Skeletal muscle cell (primary cell): ENCODE data around the gene SPATS2.

ENCODE experiments used
- DNase-seq: peaks from one replicate; pipeline ENCODE4 v3.0.0-alpha.2; 2010; ENCODE audit warnings: low read depth
- H3K4me3 ChIP-seq: 2 replicates; pipeline ENCODE4 v1.5.1; 2011; ENCODE audit warnings: low read depth, mild to moderate bottlenecking, control low read depth, low read length, moderate library complexity

The SPATS2 gene

DNA sequence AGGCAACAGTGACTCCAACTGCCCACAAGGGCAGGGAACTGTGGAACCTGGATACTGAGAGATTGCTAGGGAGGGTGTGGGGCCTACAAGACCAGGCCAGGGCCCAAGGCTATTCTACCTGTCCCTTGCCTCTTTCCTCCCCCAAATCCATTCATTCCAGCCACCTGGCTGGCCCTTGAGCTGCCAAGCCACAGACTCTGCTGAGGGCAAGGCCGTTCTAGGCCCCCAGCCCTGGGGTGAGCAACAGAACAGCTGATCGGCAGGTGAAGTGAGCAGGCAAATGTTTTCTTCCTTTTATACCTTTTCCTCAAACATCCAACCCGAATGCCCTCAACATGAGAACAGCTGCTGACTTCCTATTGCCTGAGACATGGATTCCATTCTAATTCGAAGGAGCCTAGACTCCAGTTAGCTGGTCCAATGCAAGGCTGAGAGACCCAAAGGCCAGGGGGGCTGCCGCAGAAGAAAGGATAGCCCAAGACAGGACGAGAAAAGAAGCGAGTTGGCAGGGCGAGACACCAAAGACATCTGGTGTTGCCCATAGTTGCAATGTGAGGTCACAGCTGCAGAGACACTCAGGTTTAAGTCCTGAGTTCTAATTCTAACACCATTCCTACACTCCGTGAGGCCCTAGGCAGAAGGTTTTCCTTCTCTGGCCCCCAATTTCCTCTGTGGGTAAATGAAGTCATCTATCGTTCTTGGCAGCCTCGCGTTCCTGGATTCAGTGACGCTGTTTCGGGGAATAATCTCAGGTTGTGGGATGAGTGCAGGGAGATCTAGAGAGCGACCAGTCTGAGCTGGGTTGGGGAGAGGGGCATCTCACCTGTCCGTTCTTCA, 31.9 kb upstream of the SPATS2 start:
- no peak overlapping the region for H3K4me3 ChIP-seq
- DNase-seq, result no peak

DNA sequence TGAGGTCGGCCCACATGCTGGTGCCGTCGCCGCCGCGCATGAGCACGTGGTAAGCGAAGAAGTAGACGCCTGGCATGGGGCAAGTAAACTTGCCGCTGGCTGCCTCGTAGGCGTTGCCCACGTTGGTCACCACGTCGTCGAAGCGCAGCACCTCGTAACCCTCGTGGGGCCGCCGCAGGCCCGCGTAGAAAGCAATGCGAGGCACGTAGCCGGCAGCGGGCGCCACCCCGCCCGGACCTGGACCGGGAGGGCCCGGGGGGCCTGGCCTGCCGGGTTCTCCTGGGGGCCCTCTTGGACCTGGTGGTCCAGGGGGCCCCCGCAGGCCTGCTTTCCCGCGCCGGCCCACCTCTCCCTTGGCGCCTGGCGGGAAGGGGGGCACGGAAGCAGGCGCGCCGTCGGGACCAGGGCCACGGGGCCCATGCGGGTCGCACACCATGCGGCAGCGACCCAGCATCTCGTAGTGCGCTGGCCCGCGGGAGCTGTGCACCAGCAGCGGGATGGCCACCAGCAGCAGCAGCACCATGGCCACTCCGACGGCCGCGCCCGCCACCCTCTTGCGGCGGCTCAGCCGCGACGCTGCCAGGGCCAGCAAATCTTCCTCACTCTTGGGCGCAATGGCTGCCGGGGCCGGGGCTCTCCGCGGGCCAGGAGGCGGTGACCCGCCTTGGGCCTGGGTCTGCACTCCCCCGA, 31.2 kb upstream of the SPATS2 start:
- no peak for DNase-seq
- H3K4me3 ChIP-seq, result no peak overlapping the region

DNA sequence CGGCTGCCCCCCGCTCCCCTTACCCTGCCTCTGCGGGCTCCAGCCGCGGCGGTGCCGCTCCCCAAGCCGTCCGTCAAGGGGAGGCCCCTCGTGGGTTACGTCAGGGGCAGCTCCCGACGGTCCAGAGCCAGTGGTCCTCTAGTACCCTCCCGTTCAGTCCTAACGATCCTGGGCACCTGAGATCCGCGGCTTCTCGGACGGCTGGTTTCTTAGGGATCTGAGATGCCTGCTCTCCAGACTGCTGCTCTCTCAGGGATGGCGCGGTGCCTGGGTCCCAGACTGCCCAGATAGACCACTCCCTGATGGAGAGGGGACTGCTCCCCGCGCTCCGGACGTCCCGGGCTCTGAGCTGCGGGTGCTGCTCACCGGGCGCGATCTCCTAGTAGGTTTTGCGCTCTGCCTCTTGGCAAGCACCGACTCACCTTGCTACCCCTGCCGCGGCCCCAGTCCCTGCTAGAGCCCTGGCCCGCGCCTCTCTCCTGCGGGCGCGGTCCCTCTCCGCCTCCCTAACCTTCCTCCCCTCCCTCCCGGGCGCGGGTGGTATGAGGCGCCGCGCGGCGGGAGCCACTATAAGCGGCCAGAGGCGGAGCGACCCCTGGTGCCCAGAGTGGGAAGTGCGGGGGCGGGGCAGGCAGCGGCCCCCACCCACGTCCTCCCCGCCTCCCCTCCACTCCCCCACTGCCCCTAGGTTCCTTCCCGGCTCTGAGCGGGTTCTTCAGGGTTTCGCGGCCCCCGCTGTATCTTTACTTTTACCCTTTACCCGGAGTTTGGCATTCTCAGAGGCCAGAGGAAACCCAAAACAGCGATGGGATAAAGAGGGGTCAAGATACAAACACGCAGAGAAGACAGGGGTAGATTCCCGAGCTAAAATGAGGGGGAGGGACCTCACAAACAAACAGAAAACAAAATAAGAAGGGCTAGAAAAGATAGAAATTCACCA, 30.3 kb upstream of the SPATS2 start, which contains the start of gene C1QL4:
TSS of gene C1QL4 (minus strand) at position 544 of the 940 bp plus-strand sequence. CDS start 711 bp downstream, outside the sequence.
- peak within 1 kb of the TSS; percentile 44 for H3K4me3 ChIP-seq

DNA sequence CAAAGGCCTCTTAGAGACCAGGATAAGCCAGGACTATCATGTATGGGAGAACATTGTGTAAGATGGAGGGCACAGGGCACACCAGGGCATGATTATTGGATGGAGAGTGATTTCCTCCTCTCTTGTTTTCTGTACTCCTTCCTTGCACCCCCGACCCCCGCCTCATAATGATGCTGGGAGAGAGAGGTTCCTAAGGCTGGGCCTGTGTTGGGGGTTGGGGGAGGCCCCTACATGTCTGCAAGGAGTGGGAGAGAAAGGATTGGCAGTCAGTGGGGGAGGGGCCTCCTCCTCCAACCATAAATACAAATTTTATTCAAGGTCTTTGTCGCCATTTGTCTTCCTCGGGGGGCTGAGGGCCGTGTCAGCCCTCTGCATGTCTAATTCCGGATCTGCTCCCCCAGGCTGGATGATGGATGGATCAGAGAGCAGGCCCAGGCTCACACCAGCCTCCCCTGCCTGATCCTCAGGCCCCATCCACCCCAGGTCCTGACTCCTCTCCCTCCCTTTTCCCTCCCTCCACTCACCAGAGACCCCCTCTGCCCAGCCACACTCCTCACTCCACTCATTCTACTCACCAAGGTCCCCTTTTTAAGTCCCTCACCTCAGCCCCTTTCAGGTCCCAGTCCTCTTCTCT, 28.3 kb upstream of the SPATS2 start:
- DNase-seq, result no peak
- H3K4me3 ChIP-seq, result no peak overlapping the region

More for the DNA sequence above, 30.3 kb upstream of the SPATS2 start, which contains the start of gene C1QL4:
- no peak for DNase-seq

DNA sequence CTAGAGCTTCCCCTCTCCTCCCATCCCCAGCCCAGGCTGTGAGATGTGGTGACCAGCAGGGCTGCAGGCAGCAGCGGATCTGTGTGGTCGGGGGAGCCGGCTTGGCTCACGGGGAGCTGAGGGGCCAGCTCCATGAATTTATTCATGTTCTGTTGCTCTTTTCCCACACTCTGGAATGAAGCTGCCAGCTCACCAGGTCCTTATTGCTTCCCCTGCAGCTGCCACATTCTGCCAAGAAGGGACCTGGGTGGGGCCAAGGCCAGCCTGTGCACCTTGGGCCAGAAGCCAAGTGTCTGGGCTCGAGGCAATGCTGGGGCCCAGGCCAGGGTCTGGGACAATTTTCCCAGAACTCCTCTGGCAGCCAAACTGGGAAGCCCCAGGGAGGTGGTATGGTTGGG, 27.8 kb upstream of the SPATS2 start:
- no peak overlapping the region for H3K4me3 ChIP-seq
- DNase-seq, result no peak

DNA sequence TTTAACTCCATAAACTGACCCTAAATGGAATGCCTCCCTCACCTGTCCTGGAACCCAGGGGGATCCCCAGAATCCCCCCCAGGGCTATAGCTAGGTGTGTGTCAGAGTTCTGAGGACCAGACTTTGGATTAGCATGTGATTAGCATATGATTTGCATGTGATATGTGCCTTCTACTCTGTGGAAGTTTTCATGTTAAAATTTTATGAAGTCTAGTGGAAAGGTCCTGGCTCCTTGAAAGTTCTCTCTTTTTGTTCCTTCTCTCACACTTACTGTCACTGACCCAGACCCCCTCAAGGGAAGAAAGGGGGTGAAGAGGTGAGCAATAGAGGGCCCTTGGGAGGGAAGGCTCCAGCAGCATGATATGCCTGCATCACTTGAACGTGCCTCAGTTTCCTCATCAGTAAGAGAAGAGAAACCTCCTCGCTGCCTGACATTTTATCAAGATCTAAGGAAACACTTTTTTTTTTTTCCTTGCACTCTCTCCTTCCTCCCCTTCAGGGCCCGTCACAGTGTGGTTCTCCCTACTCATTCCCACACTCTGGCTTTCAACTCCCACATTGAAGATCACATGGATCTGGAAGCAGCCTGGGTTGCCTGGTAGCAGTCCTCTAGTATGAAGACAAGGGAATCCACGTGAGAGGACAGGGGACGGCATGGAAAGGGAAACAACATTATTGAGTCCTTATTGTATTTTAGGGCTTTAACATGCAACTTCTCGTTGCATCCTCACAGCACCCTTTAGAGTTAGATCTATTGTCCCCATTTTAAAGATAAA, 27.0 kb upstream of the SPATS2 start:
- H3K4me3 ChIP-seq, result no peak overlapping the region
- no peak for DNase-seq

DNA sequence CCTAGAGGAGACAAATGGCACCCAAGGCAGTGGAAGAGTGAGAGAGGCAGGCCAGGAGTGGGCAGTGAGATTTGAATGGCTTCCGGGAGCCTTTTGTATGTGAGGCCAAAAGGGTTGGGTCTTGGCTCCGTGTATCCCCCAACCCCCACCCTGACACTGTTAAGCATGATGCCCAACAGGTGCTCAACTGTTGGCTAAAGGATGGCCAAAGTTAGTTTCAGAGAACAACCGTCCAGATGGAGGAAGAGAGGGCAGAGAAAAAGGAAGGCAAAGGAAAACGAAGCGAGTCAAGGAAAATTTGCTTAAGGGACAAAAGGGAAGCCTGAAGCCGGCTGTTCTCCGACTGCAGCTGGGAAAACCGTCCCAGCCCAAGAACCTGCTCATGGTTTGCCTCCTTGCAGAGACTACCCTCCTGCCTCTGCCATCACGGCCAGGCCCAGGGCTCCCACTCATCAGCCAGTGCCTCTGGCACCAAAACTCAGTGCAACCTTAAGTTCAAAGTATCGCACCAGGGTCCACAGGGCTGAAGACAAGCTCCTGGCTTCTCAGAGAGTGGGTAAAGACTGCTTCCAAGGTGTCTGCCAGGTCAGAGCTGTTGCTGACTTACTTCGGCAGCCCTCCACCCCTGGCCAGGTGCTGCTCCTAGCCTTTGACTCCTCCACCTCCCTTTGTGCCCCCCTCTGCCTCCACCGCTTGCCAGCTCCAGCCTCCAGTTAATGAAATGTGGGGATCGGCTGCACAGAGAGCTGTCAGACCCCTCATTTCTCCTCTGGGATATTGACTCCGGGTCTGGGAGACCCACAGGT, 26.1 kb upstream of the SPATS2 start:
- DNase-seq, result no peak
- no peak overlapping the region for H3K4me3 ChIP-seq

DNA sequence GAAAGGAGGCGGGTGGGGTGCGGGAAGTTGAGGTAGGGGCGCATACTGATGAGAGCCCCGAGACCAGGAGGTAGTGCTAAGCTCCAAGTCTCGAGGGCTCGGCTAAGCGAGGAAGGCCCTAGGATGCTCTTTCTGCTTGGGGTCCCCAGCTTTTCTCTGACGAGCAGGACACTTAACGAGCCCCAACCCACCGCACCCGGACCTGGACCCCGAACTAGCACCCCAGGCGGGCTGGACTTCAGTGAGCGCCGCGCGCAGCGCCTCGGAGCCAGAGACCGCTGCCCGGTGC, 25.5 kb upstream of the SPATS2 start:
- peak overlapping the region; percentile 33 for H3K4me3 ChIP-seq
- no peak for DNase-seq

DNA sequence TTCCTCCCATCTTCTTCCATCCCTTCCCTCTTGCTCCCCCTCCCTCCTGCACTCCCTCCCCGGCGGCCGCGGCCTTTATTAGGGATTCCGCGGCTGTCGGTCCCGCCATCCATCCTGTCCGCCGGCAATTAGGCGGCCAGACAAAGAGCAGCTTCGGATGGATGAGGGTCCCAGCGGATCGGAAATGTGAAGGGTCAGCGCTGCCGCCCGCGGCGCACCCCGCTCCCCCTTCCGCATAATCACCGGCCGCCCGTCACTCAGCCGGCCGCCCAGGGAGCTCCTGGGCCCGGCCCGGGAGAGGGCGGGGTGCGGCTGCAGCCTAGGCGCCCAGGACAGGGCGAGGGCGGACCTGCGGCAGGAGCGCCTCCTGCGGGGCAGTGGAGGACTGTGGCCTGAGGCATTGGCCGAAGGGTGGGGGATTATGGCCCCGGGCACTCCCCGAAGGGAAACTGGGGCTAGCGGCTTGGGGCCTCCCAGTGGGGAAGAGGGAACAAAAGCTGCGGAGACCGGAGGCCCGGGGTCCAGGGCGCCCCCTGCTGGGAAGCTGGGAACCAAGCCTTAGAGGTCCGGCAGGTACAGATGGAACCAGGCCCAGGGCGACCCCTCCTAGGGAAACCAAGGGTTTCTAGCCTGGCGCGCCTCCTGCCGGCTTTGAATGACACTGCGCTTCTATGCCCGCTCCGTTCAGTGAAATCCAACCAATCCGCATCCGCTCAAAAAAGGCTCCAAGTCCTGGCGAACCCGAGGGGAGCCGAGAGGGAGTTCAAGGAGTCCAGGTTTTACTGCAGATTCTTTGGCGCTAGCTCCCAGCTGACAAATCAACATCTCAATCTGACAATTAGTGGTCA, 25.0 kb upstream of the SPATS2 start:
- DNase-seq, result no peak

DNA sequence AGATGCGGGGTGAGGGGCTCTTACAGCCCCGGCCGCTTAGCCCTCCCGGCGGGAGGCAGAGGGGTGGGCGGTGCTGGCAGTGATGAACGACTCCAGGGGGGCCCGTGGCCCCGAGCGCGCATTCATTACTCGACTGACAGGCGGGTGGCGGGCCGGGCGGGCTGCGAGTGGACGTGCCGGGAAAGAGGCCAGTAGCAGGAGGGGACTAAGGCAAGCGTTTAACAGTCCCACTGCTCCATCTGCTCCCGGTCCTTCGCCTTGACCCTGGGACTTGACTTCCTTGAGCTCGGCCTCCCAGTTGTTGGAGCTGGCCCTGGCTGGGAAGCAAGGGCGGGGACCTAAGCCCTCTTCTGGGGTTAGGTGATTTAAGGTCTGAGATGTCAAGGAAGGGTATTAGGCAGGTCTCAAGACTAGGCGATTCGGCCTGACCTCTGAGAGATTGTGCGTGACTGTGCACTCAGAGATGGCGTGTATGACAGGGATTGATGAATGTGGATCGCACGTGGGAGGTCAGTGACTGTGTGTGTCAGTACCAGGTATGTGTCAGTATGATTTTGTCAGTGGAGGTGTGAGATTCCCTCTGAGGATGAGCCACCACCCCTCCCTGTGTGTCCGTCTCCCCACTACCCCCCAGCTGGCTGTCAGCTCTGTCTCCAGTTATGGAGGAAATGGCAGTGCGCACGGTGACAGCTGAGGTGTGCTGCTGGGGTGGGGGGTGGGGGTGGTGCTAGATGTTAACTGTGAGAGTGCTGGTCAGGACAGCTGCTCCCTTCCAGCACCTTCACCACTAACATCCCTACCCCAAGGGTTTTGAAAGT, 24.1 kb upstream of the SPATS2 start:
- DNase-seq, result no peak
- peak overlapping the region; percentile 33 for H3K4me3 ChIP-seq

More for the DNA sequence above, 25.0 kb upstream of the SPATS2 start:
- H3K4me3 ChIP-seq, result peak overlapping the region; percentile 33

DNA sequence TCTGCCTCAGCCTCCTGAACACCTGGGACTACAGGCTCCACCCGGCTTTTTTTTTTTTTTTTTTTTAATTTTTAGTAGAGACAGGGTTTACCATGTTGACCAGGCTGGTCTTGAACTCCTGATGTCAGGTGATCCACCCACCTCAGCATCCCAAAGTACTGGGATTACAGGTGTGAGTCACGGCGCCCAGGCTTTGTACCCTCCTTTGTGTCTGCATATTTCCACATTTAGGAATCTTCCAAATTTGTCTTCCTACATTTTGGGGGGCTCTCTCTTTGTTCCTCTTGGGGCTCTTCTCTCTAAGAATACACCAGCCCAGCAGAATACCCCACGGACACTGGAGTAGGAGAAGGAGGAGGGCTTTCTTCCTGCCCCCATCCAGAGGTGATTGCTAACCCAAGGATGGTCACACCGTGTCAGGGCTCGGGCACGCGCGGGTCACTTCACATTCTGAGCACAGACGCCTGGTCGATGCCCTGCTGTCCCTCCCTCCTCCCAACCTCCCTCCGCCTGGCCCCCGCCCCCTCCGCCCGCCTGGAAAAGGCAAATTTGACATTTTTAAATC, 22.7 kb upstream of the SPATS2 start:
- H3K4me3 ChIP-seq, result no peak overlapping the region
- no peak for DNase-seq

DNA sequence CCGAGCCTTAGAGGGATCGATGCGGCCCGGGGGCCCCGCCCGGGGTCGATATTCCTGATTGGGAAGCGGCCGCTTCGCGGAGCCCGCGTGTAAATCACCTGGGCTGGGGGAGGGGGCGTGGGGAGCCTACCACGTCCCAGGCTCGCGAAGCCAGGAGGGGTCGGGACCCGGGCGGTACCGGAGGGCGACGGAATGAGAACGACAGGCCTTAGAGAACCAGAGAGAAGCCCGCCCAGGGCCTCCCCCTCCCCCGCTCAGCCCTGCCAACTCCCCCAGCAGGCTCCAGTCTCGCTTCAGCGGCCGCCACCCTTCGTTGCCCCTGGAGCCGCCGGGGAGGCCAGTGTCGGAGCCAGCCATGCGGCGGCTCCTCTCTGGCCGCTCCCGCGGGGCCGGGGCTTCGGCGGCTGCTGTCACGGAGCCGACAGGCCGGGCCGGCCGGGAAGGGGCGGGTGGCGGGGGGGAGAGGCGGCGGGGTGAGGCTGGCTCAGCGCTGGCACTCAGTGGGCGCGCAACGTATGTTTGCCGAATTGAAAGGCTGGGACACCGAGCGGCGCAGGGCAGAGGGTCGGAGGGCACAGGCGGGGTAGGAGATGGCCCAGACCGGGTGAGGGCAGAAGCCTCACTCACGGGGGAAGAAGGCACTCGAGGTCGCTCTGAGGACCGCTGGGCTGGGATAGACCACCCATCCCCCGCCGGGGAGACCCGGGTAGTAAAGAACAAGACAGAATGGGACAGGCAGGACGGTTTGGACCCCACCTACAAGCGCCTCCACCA, 22.0 kb upstream of the SPATS2 start:
- H3K4me3 ChIP-seq, result peak overlapping the region; percentile 42
- no peak for DNase-seq

DNA sequence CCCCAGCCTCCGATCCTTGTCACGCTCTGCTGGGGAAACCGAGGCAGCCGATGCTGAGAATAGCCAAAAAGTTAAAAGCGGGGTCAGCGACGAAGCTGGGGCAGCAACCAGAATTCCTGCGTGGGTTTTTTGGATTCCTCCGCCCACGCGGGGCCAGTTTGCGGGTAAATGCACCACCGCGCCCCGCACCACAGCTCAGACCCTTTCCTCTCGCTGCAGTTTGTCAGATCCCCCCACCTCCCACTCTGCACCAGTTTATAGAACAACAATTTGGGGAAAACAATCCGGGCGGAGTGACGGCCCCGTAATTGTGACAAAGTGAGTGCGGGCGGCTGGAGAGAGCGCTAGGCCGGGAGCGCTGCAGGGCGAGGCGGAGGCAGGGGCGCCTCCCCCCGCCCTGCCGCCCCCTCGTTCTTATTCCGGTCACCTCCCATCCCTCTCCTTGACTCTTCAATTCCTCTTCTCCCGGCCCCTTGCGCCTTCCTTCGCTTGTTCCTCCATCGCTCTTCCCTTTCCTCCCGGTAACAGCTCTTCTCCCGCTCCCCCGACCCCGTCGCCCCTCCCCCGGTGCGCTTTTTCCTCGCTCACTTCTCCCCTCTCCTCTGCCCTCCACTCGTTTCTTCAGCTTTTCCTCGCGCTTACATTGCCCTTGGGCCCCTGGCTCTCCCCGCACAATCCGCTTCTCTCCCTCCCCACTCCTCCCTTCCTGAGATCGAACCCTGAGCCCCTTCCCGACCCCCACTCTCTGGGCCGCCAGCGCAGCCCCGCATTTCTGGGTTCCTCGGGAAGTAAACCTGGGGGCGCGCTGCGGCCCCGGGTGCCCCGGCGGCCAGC, 21.2 kb upstream of the SPATS2 start:
- peak overlapping the region; percentile 42 for H3K4me3 ChIP-seq
- DNase-seq, result no peak

DNA sequence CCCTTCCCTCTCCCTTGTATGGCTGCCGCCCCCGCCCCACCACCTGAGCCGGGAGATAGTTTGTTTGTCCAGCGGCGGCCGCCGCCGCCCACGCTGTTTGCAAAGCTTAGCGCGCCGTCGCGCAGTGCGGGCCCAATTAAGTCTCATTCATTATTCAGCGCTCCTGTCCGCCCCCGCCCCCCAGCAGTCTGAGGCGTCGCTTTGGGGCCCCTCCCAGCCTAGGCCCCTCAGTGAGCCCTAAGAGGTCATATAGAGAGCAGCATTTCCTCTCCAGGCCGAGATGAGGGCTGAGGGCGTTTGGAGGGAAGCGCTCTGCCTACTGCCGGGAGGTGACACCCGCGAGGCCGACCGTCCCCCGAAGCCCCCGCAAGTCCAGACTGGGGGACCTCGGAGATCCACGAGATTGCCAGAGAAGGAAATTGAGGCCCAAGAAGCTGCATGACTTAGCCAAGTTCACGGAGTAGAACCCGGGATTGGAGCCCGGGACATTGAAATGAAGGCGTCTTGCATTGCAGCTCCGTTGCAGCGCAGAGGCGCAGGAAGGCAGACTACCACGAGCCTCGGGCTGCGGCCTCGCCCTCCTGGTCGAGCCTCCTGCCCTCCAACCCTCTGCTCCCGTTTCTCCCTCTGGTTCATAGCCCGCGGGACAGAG, 20.5 kb upstream of the SPATS2 start, which contains the start of gene DNAJC22:
TSS of gene DNAJC22 (plus strand) at position 230 of the 652 bp plus-strand sequence. CDS start 1,985 bp downstream, outside the sequence.
- peak within 1 kb of the TSS; percentile 42 for H3K4me3 ChIP-seq
- no peak for DNase-seq
